Naive thymus-derived CD4-positive, alpha-beta T cell (primary cell): Measurements from ENCODE around the gene IGFN1. TPM values are rescaled to one million over a fixed set of nuclear protein-coding genes. Genes with fewer than 3 reads are reported as not detected.

Source experiments
- ATAC-seq: fragments of 150-1000 bp; cut with Tn5 transposase; 2 replicates; pipeline ENCODE4 v1.10.0; 2021; ENCODE audit warnings: mild to moderate bottlenecking, moderate library complexity
- CTCF ChIA-PET: fragments of 350-600 bp; sonication (Branson Sonifier 250); formaldehyde crosslinking; loops from one replicate; lab custom pipeline; 2021; ENCODE audit warnings: antibody characterized with exemption; lab: Charles Lee
- POLR2A ChIA-PET: fragments of 350-600 bp; sonication (Branson Sonifier 250); formaldehyde crosslinking; loops from one replicate; lab custom pipeline; 2021; ENCODE audit warnings: antibody characterized with exemption, inconsistent platforms; lab: Charles Lee
- DNase-seq, 9 donors: peaks; one replicate each; pipeline versions ENCODE4 v3.0.0 to v3.0.0-alpha.2; 2020 to 2022; ENCODE audit warnings: mixed read lengths in 1 of 9
- H3K27ac ChIP-seq: one replicate; pipeline ENCODE4 v1.7.0; 2013; ENCODE audit warnings: mild to moderate bottlenecking, low read depth, low read length, moderate library complexity
- H3K27me3 ChIP-seq, 2 donors: one replicate each; pipeline ENCODE4 v1.7.0; 2013; ENCODE audit warnings: low read length in 2 of 2, mild to moderate bottlenecking in 2 of 2, moderate library complexity in 2 of 2; ENCODE audit not compliant: control insufficient read depth in 2 of 2, insufficient read depth in 2 of 2
- H3K36me3 ChIP-seq, 3 experiments: 1 replicate in 2 of 3; 2 replicates in 1 of 3; pipeline ENCODE4 v1.7.0; 2013; ENCODE audit warnings: low read length in 3 of 3, mild to moderate bottlenecking in 3 of 3, moderate library complexity in 1 of 3; ENCODE audit not compliant: insufficient read depth in 3 of 3, control insufficient read depth in 2 of 3
- H3K4me1 ChIP-seq, 2 donors: one replicate each; pipeline ENCODE4 v1.7.0; 2013; ENCODE audit warnings: low read length in 2 of 2, mild to moderate bottlenecking in 2 of 2, moderate library complexity in 1 of 2; ENCODE audit not compliant: control insufficient read depth in 2 of 2, insufficient read depth in 2 of 2
- H3K4me3 ChIP-seq: 2 replicates; pipeline ENCODE4 v1.7.0; 2013; ENCODE audit warnings: mild to moderate bottlenecking, low read length
- H3K9me3 ChIP-seq, 3 experiments: 1 replicate in 2 of 3; 2 replicates in 1 of 3; pipeline ENCODE4 v1.7.0; 2013; ENCODE audit warnings: low read length in 3 of 3; ENCODE audit not compliant: control insufficient read depth in 2 of 3
- H3K27ac Mint-ChIP-seq, 9 donors: one replicate each; pipeline ENCODE4 v1.8.0; 2020 to 2022; ENCODE audit warnings: mixed read lengths in 9 of 9, mild to moderate bottlenecking in 8 of 9, moderate library complexity in 5 of 9, inconsistent platforms in 2 of 9
- H3K27me3 Mint-ChIP-seq, 5 donors: one replicate each; pipeline ENCODE4 v1.8.0; 2021 to 2022; ENCODE audit warnings: mixed read lengths in 5 of 5, mild to moderate bottlenecking in 1 of 5
- H3K36me3 Mint-ChIP-seq, 5 donors: one replicate each; pipeline ENCODE4 v1.8.0; 2020 to 2022; ENCODE audit warnings: mixed read lengths in 5 of 5, mild to moderate bottlenecking in 3 of 5, inconsistent platforms in 1 of 5
- H3K4me1 Mint-ChIP-seq, 7 donors: one replicate each; pipeline ENCODE4 v1.8.0; 2020 to 2022; ENCODE audit warnings: mixed read lengths in 7 of 7, mild to moderate bottlenecking in 3 of 7, inconsistent platforms in 1 of 7
- H3K4me3 Mint-ChIP-seq, 10 donors: one replicate each; pipeline ENCODE4 v1.8.0; 2020 to 2022; ENCODE audit warnings: mild to moderate bottlenecking in 10 of 10, mixed read lengths in 10 of 10, moderate library complexity in 6 of 10, inconsistent platforms in 2 of 10
- H3K9me3 Mint-ChIP-seq, 11 donors: one replicate each; pipeline ENCODE4 v1.8.0; 2020 to 2022; ENCODE audit warnings: mixed read lengths in 11 of 11, mild to moderate bottlenecking in 4 of 11, inconsistent platforms in 1 of 11, moderate library complexity in 1 of 11
- intact Hi-C, 2 donors: fragments of 100-400 bp; cut with micrococcal nuclease; formaldehyde crosslinking; loops; one replicate each; pipeline ENCODE4 v1.15.1; 2023
- polyA plus RNA-seq, 2 donors: library from polyadenylated mRNA; unstranded; fragments of 300-500 nt; fragmentation: Illumina TruSeq; gene quantifications; one replicate each; pipeline ENCODE4 v1.2.3, GENCODE V29; 2021
- total RNA-seq, 6 experiments: library from RNA in 5 of 6; stranded (reverse) in 5 of 6; gene quantifications; 1 replicate in 5 of 6; 2 replicates in 1 of 6; pipeline ENCODE4 v1.2.3 and lab custom pipeline; 2021 to 2026

IGFN1 gene
- total RNA-seq = not detected
- not detected for polyA plus RNA-seq
- total RNA-seq (lab: John Stamatoyannopoulos, UW) = not detected

GRCh38 chr1:201190624-201191051 lies at the start of gene IGFN1:
TSS of gene IGFN1 (plus strand) at chr1:201190824. CDS start at chr1:201193294, 2,470 bp downstream.
- no peak within 1 kb of the TSS for H3K4me3 Mint-ChIP-seq
- H3K27ac ChIP-seq = no peak within 1 kb of the TSS
- no peak within 1 kb of the TSS for H3K4me3 ChIP-seq
- H3K36me3 ChIP-seq = no peaks in the 10 kb centered on the region
- DNase-seq (no peak), ATAC-seq (no peak)
- no peaks in the 10 kb centered on the region for H3K4me1 ChIP-seq
- H3K9me3 Mint-ChIP-seq = no peaks in the 10 kb centered on the region
- H3K9me3 ChIP-seq = no peaks in the 10 kb centered on the region
- no peak within 1 kb of the TSS for H3K27ac Mint-ChIP-seq
- POLR2A ChIA-PET = no interaction called here
- no peaks in the 10 kb centered on the region for H3K27me3 ChIP-seq
- intact Hi-C loops = no loop called here
- H3K36me3 Mint-ChIP-seq = no peaks in the 10 kb centered on the region
- H3K27me3 Mint-ChIP-seq = peaks cover 6 to 20% (median 15%) of the 10 kb centered on the region in 5 donors
- no peaks in the 10 kb centered on the region for H3K4me1 Mint-ChIP-seq
- CTCF ChIA-PET = no interaction called here

GRCh38 chr1:201140941-201141260 lies 49.7 kb upstream of the IGFN1 start:
- Mint-ChIP-seq H3K4me3 (no peak overlapping the region), H3K27me3 (no peaks in the 10 kb centered on the region), H3K27ac (peak overlapping the region in 1 of 9 donors; percentile 48), H3K36me3 (peaks cover 1 to 51% (median 21%) of the 10 kb centered on the region in 5 donors), H3K4me1 (no peaks in the 10 kb centered on the region), H3K9me3 (no peaks in the 10 kb centered on the region)
- CTCF ChIA-PET = no interaction called here
- POLR2A ChIA-PET = no interaction called here
- no peaks in the 10 kb centered on the region for H3K9me3 ChIP-seq
- H3K27ac ChIP-seq = no peak overlapping the region
- H3K4me1 ChIP-seq = no peaks in the 10 kb centered on the region
- DNase-seq (no peak), ATAC-seq (no peak)
- intact Hi-C loops = no loop called here
- H3K4me3 ChIP-seq = no peak overlapping the region
- H3K27me3 ChIP-seq = no peaks in the 10 kb centered on the region
- peaks cover 0 to 92% (median 8%) of the 10 kb centered on the region in 3 experiments for H3K36me3 ChIP-seq

- Mint-ChIP-seq H3K4me3 (no peak overlapping the region), H3K9me3 (no peaks in the 10 kb centered on the region), H3K27ac (no peak overlapping the region), H3K27me3 (no peaks in the 10 kb centered on the region), H3K4me1 (no peaks in the 10 kb centered on the region), H3K36me3 (peaks cover 1 to 56% (median 21%) of the 10 kb centered on the region in 5 donors)
- Histone ChIP-seq H3K27ac (no peak overlapping the region), H3K9me3 (no peaks in the 10 kb centered on the region), H3K27me3 (no peaks in the 10 kb centered on the region), H3K4me3 (no peak overlapping the region), H3K4me1 (no peaks in the 10 kb centered on the region), H3K36me3 (peaks cover 0 to 92% (median 12%) of the 10 kb centered on the region in 3 experiments)
- ATAC-seq (no peak), DNase-seq (no peak)
- CTCF ChIA-PET = interaction anchor here (0.5 kb wide), 1 partner anchor 18 kb away, joined by 4 read pairs; no protein-coding TSS in a partner anchor
- POLR2A ChIA-PET = no interaction called here
- intact Hi-C loops = no loop called here
Measured at GRCh38 chr1:201141418-201141817, 49.2 kb upstream of the IGFN1 start.

- Histone ChIP-seq H3K9me3 (no peaks in the 10 kb centered on the region), H3K27ac (no peak overlapping the region), H3K36me3 (peaks cover 0 to 93% (median 17%) of the 10 kb centered on the region in 3 experiments), H3K4me1 (no peaks in the 10 kb centered on the region), H3K27me3 (no peaks in the 10 kb centered on the region), H3K4me3 (no peak overlapping the region)
- DNase-seq = no peak
- H3K36me3 Mint-ChIP-seq = peaks cover 4 to 60% (median 21%) of the 10 kb centered on the region in 5 donors
- H3K27me3 Mint-ChIP-seq = no peaks in the 10 kb centered on the region
- POLR2A ChIA-PET = interaction anchor here (1.3 kb wide), 1 partner anchor 12 kb away, joined by 3 read pairs; the partner anchor contains the start of gene TMEM9
- H3K9me3 Mint-ChIP-seq = no peaks in the 10 kb centered on the region
- ATAC-seq = no peak
- H3K4me1 Mint-ChIP-seq = no peaks in the 10 kb centered on the region
- no peak overlapping the region for H3K27ac Mint-ChIP-seq
- intact Hi-C loops = no loop called here
- H3K4me3 Mint-ChIP-seq = no peak overlapping the region
- CTCF ChIA-PET = interaction anchor here (0.5 kb wide), 1 partner anchor 17 kb away, joined by 4 read pairs; no protein-coding TSS in a partner anchor
Measured at GRCh38 chr1:201142011-201142848, 48.4 kb upstream of the IGFN1 start.

- ATAC-seq (no peak), DNase-seq (no peak)
- Mint-ChIP-seq H3K36me3 (peaks cover 3 to 64% (median 22%) of the 10 kb centered on the region in 5 donors), H3K4me1 (no peaks in the 10 kb centered on the region), H3K27me3 (no peaks in the 10 kb centered on the region), H3K4me3 (no peak overlapping the region), H3K9me3 (no peaks in the 10 kb centered on the region), H3K27ac (no peak overlapping the region)
- intact Hi-C loops = no loop called here
- no peaks in the 10 kb centered on the region for H3K27me3 ChIP-seq
- POLR2A ChIA-PET = interaction anchor here (1.3 kb wide), 1 partner anchor 11 kb away, joined by 3 read pairs; the partner anchor contains the start of gene TMEM9
- CTCF ChIA-PET = no interaction called here
- H3K27ac ChIP-seq = no peak overlapping the region
- no peaks in the 10 kb centered on the region for H3K4me1 ChIP-seq
- no peak overlapping the region for H3K4me3 ChIP-seq
- no peaks in the 10 kb centered on the region for H3K9me3 ChIP-seq
- peaks cover 0 to 96% (median 17%) of the 10 kb centered on the region in 3 experiments for H3K36me3 ChIP-seq
Measured at GRCh38 chr1:201142849-201143725, 47.5 kb upstream of the IGFN1 start.

- Histone ChIP-seq H3K27me3 (no peaks in the 10 kb centered on the region), H3K9me3 (no peaks in the 10 kb centered on the region), H3K36me3 (peaks cover 0 to 98% (median 17%) of the 10 kb centered on the region in 3 experiments), H3K4me3 (no peak overlapping the region), H3K4me1 (no peaks in the 10 kb centered on the region), H3K27ac (no peak overlapping the region)
- peak overlapping the region in 1 of 9 donors; percentile 14 for H3K27ac Mint-ChIP-seq
- no peaks in the 10 kb centered on the region for H3K4me1 Mint-ChIP-seq
- ATAC-seq (no peak), DNase-seq (no peak)
- H3K27me3 Mint-ChIP-seq = no peaks in the 10 kb centered on the region
- peaks cover 3 to 64% (median 22%) of the 10 kb centered on the region in 5 donors for H3K36me3 Mint-ChIP-seq
- no peak overlapping the region for H3K4me3 Mint-ChIP-seq
- intact Hi-C loops = no loop called here
- ChIA-PET POLR2A (no interaction called here), CTCF (no interaction called here)
- H3K9me3 Mint-ChIP-seq = no peaks in the 10 kb centered on the region
Measured at GRCh38 chr1:201143726-201144635, 46.6 kb upstream of the IGFN1 start.
